ENCODE results near the gene GUCY1B1. TPM values are rescaled to one million over a fixed set of nuclear protein-coding genes. Genes with fewer than 3 reads are reported as not detected.

GUCY1B1 gene
- total and polyA plus RNA-seq, 11 donors, result 12.5 to 30.7 (median 18.5) TPM

DNA sequence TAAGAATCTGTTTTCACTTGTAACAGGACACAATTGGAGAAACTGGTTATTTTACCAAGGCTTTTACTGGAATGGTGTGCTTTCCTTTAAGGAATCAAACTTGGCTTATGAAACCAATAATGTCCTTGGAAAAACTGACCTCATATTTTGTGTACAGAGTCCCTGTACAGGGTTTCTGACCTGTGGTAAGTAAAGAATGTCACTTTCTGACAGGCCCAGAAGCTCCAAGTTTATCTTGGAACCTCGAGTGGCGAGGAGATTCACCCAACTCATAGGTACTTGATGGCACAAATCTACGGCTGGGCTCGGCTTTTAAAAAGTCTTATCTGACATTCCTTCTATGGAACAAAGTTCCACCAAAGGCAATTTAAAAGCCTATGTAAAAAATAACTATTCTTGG, 90.2 kb downstream of the GUCY1B1 start:
- Histone ChIP-seq H3K4me3 (no peak overlapping the region), H3K27ac (no peak overlapping the region), H3K27me3 (no peaks in the 10 kb centered on the region), H3K4me1 (no peaks in the 10 kb centered on the region), H3K9me3 (peaks cover 0 to 17% (median 3%) of the 10 kb centered on the region in 12 donors), H3K36me3 (no peaks in the 10 kb centered on the region)
- ATAC-seq (no peak), DNase-seq (no peak)
- intact Hi-C loops (cut with DNase I), result no loop called here
- no peak for TF ChIP-seq POLR2A (IDR thresholded peaks at IDR 0.05)
- TF ChIP-seq, protein P1, sequence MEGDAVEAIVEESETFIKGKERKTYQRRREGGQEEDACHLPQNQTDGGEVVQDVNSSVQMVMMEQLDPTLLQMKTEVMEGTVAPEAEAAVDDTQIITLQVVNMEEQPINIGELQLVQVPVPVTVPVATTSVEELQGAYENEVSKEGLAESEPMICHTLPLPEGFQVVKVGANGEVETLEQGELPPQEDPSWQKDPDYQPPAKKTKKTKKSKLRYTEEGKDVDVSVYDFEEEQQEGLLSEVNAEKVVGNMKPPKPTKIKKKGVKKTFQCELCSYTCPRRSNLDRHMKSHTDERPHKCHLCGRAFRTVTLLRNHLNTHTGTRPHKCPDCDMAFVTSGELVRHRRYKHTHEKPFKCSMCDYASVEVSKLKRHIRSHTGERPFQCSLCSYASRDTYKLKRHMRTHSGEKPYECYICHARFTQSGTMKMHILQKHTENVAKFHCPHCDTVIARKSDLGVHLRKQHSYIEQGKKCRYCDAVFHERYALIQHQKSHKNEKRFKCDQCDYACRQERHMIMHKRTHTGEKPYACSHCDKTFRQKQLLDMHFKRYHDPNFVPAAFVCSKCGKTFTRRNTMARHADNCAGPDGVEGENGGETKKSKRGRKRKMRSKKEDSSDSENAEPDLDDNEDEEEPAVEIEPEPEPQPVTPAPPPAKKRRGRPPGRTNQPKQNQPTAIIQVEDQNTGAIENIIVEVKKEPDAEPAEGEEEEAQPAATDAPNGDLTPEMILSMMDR (IDR thresholded peaks at IDR 0.05), result no peak
- WGBS, 4 donors, result 65 to 77% (median 72%) methylated on average over 4 of the region's 4 CpGs

DNA sequence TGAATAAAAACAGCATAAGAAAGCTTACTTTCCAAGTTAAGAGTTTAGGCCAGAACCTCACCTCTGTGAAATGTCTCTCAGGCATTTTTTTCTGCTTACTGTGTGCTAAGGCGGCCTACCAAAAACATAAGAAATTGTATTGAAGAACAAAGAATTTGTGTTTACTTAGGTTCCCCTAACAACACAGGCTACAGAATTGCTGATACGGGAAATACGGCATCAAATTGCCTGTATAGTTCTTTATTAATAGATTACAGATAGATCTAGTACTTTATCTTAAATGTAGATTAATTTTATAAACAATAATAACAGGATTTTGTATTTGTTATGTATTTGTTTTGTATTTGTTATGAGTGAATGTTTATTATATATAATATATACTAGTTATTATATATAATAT, 94.4 kb downstream of the GUCY1B1 start:
- no peaks in the 10 kb centered on the region for H3K27me3 ChIP-seq
- no peak for DNase-seq
- ATAC-seq, result no peak
- no peak overlapping the region for H3K4me3 ChIP-seq
- H3K4me1 ChIP-seq, result no peaks in the 10 kb centered on the region
- no peak overlapping the region for H3K27ac ChIP-seq
- intact Hi-C loops (cut with DNase I), result no loop called here
- peaks cover 0 to 10% (median 0%) of the 10 kb centered on the region in 12 donors for H3K9me3 ChIP-seq
- WGBS, 4 donors, result 94 to 96% (median 95%) methylated on average over 3 of the region's 3 CpGs
- TF ChIP-seq POLR2A (IDR thresholded peaks at IDR 0.05), result no peak
- TF ChIP-seq, protein P1 (IDR thresholded peaks at IDR 0.05), result no peak
- H3K36me3 ChIP-seq, result no peaks in the 10 kb centered on the region

DNA sequence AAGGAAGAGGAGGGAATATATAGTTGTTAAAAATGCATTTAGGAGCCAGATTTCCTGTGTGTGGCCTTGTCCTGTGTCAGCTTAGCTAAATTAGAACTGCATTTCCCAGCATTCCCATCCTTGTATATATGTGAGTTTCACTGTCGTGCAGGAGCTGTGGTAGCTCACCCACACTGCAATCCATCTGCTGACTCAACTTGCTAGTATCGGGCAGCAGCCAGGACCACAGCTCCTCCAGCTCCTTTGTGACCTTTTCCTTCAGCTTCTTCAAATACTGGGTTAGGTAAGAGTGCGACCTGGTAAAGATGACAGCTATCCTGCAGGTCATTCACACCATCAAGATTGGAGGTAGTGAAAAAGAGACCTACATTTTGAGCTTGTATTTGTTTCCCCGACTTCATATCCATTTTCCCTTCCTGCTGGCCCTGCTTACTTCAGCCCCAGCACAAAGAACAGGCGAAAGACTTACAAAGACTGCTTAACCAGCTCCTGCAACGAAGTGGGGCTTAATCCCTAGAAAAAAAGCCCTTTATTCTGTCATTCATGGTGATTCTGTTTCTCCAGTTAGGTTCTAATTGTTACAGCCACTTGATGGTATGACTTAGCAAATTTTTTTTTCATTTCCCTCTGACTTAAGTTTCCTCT, 95.9 kb downstream of the GUCY1B1 start:
- no peak for ATAC-seq
- 71 to 75% (median 73%) methylated on average over 6 of the region's 6 CpGs for WGBS, 4 donors
- H3K4me1 ChIP-seq, result no peaks in the 10 kb centered on the region
- no peak overlapping the region for H3K4me3 ChIP-seq
- no peaks in the 10 kb centered on the region for H3K36me3 ChIP-seq
- no peaks in the 10 kb centered on the region for H3K27me3 ChIP-seq
- DNase-seq, result no peak
- no peaks in the 10 kb centered on the region for H3K9me3 ChIP-seq
- no peak overlapping the region for H3K27ac ChIP-seq
- TF ChIP-seq, protein P1 (IDR thresholded peaks at IDR 0.05), result no peak
- no peak for TF ChIP-seq POLR2A (IDR thresholded peaks at IDR 0.05)
- intact Hi-C loops (cut with DNase I), result no loop called here

DNA sequence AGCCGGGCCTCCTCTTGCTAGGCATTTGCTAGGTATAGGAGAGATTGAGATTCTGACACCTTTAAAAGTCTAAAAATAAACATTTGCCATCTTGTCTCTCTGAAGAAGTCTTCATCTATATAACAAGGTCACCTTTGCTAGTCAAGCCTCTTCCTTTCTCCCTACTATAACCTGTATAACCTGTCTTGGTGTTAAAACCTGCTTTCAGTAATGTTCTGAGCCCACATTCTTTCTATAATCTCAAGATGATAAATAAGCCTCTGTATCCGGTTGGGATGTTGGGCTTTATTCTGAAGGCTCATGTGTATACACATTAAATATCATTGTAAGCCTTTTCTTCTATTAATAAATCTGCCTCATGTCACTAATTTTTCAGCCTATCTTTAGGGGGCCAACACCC, 97.1 kb downstream of the GUCY1B1 start:
- 72 to 80% (median 76%) methylated on average over 2 of the region's 2 CpGs for WGBS, 4 donors
- Histone ChIP-seq H3K9me3 (no peaks in the 10 kb centered on the region), H3K4me1 (no peaks in the 10 kb centered on the region), H3K4me3 (no peak overlapping the region), H3K36me3 (no peaks in the 10 kb centered on the region), H3K27ac (no peak overlapping the region), H3K27me3 (no peaks in the 10 kb centered on the region)
- intact Hi-C loops (cut with DNase I), result no loop called here
- TF ChIP-seq POLR2A (IDR thresholded peaks at IDR 0.05), result no peak
- TF ChIP-seq, protein P1 (IDR thresholded peaks at IDR 0.05), result no peak
- no peak for DNase-seq
- ATAC-seq, result no peak

Other genes starting within 250 kb of the GUCY1B1 start
- 100 to 1,000 TPM in 1 of 9 donors, 10 to 100 TPM in 8; 44.0 to 103 (median 68.3) TPM for gene GUCY1A1, start 92.2 kb upstream of the GUCY1B1 start, total RNA-seq
- gene GUCY1A1, start 92.2 kb upstream of the GUCY1B1 start, polyA plus RNA-seq, result 10 to 100 TPM in 1 of 2 donors, 1 to 10 TPM in 1; 7.7 to 13.2 TPM
- not detected for gene ASIC5, start 107.3 kb downstream of the GUCY1B1 start, total RNA-seq
- gene ASIC5, start 107.3 kb downstream of the GUCY1B1 start, polyA plus RNA-seq, result not detected
- 1 to 10 TPM in 1 of 9 donors, under 1 TPM in 2, not detected in 6; 0.18 to 1.5 (median 0.29) TPM for gene TDO2, start 144.7 kb downstream of the GUCY1B1 start, total RNA-seq
- gene TDO2, start 144.7 kb downstream of the GUCY1B1 start, polyA plus RNA-seq, result under 1 TPM in 1 of 2 donors, not detected in 1; 0.04 TPM
- gene CTSO, start 194.8 kb downstream of the GUCY1B1 start, total RNA-seq, result 10 to 100 TPM in 4 of 9 donors, 1 to 10 TPM in 5; 3.9 to 26.0 (median 9.6) TPM
- gene CTSO, start 194.8 kb downstream of the GUCY1B1 start, polyA plus RNA-seq, result 1 to 10 TPM; 2.6 to 3.6 TPM

Data from heart left ventricle (tissue), 16 donors.